Kidney epithelial cell (primary cell): Measurements from ENCODE around the gene GRK4. TPM values are rescaled to one million over a fixed set of nuclear protein-coding genes. Genes with fewer than 3 reads are reported as not detected.
"Not testable (repeated sequence)": the region's sequence is repeated elsewhere in the genome, so short reads cannot be mapped to it uniquely, and the experiment has no call there.

ENCODE experiments used
- DNase-seq: peaks from one replicate; pipeline ENCODE4 v3.0.0-alpha.2; 2010; ENCODE audit warnings: low read depth
- H3K27me3 ChIP-seq: 2 replicates; pipeline ENCODE4 v1.6.0; 2011; ENCODE audit warnings: low read length; ENCODE audit not compliant: control insufficient read depth, insufficient read depth
- H3K36me3 ChIP-seq: 2 replicates; pipeline ENCODE4 v1.5.1; 2011; ENCODE audit warnings: low read length; ENCODE audit not compliant: control insufficient read depth, insufficient read depth
- H3K4me3 ChIP-seq: 2 replicates; pipeline ENCODE4 v1.5.1; 2011; ENCODE audit warnings: low read depth, mild to moderate bottlenecking, control low read depth, low read length
- CTCF ChIP-seq: IDR thresholded peaks from 2 replicates; pipeline ENCODE4 v1.5.1; 2011; ENCODE audit warnings: mild to moderate bottlenecking, moderate library complexity, low read length, control low read depth, inconsistent platforms; ENCODE audit not compliant: insufficient read depth, poor library complexity, severe bottlenecking
- total RNA-seq: library from RNA; depleted of rRNA; stranded (reverse); fragments of >200 nt; gene quantifications from 2 replicates; pipeline ENCODE4 v1.2.3, GENCODE V29; 2015

Gene GRK4
- total RNA-seq, 1 donor from 2014 or later = 6.3 TPM

DNA sequence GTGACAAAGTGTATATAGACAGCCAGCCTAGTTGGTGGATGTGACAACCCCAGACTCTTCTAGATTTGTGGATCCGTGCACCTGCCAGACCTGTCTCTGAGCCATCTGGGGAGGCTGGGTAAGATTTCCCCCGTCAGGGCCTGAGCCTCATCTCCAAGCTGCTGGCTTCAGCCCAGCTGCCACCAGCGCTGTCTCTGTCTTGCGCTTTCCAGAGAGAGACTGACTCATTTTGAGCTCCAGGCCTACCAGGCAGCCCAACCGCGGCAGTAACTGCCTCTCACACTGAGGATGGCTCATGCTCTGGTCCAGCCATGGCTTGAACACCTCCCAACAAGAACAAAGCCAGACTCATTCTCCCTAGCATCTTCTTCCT is 26.6 kb upstream of the GRK4 start:
- no peak for DNase-seq
- no peaks in the 10 kb centered on the region for H3K27me3 ChIP-seq
- TF ChIP-seq CTCF = no peak
- H3K4me3 ChIP-seq = no peak overlapping the region
- H3K36me3 ChIP-seq = peaks cover 12% of the 10 kb centered on the region

- Histone ChIP-seq H3K27me3 (no peaks in the 10 kb centered on the region), H3K4me3 (no peak overlapping the region), H3K36me3 (peaks cover 15% of the 10 kb centered on the region)
- no peak for TF ChIP-seq CTCF
- no peak for DNase-seq
These were observed 26.1 kb upstream of the GRK4 start for GRCh38 chr4:2937146-2937857.

DNA sequence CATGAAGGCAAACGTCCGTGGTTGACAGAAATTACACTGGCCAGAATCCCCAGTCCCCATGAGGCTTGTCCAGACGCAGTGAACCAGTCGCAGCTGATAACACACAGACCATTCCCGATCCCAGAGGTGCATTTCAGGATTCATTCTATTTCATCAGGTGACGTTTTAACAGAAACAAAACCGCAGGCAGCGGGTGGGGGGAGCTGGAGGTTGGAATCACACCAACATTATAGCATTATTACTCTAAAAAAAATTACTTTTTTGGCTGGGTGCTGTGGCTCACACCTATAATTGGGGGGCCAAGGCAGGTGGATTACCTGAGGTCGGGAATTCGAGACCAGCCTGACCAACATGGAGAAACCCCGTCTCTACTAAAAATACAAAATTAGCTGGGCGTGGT is 25.4 kb upstream of the GRK4 start:
- Histone ChIP-seq H3K36me3 (peaks cover 14% of the 10 kb centered on the region), H3K27me3 (no peaks in the 10 kb centered on the region), H3K4me3 (no peak overlapping the region)
- no peak for DNase-seq
- no peak for TF ChIP-seq CTCF

DNA sequence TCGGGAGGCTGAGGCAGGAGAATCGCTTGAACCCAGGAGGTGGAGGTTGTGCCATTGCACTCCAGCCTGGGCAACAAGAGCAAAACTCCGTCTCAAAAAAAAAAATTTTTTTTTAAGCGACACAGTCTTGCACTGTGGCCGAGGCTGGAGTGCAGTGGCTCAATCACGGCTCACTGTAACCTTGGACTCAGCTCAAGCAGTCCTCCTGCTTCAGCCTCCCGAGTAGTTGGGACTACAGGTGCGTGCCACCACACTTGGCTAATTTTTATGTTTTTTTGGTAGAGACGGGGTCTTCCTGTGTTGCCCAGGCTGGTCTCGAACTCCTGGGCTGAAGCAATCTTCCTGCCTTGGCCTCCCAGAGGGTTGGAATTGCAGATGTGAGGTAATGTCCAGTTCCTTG is 25.0 kb upstream of the GRK4 start:
- not testable (repeated sequence) for DNase-seq, H3K27me3 ChIP-seq, H3K4me3 ChIP-seq
- H3K36me3 ChIP-seq = peaks cover 14% of the 10 kb centered on the region

DNA sequence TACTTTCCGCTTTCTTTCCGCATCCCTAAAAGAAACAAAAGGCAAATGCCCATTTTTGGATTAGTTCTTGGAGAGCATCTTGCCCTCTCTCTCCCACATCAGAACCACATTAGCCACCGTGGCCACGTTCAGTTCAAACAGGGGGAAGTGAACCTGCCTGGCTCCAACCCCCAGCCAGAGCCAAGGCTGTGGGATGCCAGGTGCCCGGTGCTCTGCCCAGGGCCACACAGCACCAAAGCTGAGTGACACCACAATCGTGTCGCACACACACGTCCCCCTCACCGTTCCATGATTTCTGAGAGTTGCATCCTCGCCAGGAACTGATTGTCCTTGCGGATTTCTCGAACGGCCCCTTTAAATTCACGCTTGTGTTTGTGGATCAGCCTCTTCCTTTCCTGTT is 24.5 kb upstream of the GRK4 start:
- H3K4me3 ChIP-seq = no peak overlapping the region

GRCh38 chr4:2939383-2940243 is 23.8 kb upstream of the GRK4 start:
- no peak for DNase-seq
- Histone ChIP-seq H3K36me3 (peaks cover 14% of the 10 kb centered on the region), H3K27me3 (no peaks in the 10 kb centered on the region)

More for the DNA sequence above, 24.5 kb upstream of the GRK4 start:
- DNase-seq = no peak
- H3K36me3 ChIP-seq = peaks cover 14% of the 10 kb centered on the region
- H3K27me3 ChIP-seq = no peaks in the 10 kb centered on the region
- TF ChIP-seq CTCF = no peak

More at GRCh38 chr4:2939383-2940243, 23.8 kb upstream of the GRK4 start:
- no peak for TF ChIP-seq CTCF
- H3K4me3 ChIP-seq = no peak overlapping the region
